IMR-90 (cell line): ENCODE data around the gene SPTB.

Source experiments
- CHD1 ChIP-seq: IDR thresholded peaks from 2 replicates; pipeline ENCODE4 v1.6.1; 2012; ENCODE audit warnings: low read depth, low read length, improper control_type of control experiment
- FOS ChIP-seq: fragments of 150-350 bp; IDR thresholded peaks from 2 replicates; pipeline ENCODE4 v1.6.1; 2016; ENCODE audit warnings: low read depth, low read length
- TF ChIP-seq, protein P1 (sequence below): conservative IDR thresholded peaks from 2 replicates; pipeline ENCODE4 v1.5.1; 2012; ENCODE audit warnings: mild to moderate bottlenecking, low read depth, low read length, improper control_type of control experiment

DNA sequence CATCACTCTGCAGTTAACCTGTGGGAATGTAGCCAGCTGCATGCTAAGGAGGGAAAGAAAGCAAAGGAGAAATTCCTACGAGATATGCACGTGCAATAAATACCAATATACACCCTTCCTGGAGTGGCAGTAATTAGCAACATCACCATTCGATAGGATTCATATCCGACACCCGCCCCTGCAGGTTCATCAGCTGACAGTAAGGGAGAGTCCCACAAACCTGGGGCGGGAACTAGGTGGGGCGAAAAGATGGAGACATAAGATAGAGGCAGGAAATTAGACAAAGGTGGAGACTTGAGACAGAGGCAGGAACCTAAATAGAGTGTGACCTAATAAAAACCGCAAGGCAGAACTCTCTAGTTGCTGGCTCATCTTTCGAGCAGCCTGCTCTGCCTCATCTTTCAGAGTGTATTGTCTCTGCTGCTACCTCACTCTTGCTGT lies 123.9 kb downstream of the SPTB start:
- TF ChIP-seq CHD1 (no peak), FOS (no peak)
- TF ChIP-seq, protein P1, sequence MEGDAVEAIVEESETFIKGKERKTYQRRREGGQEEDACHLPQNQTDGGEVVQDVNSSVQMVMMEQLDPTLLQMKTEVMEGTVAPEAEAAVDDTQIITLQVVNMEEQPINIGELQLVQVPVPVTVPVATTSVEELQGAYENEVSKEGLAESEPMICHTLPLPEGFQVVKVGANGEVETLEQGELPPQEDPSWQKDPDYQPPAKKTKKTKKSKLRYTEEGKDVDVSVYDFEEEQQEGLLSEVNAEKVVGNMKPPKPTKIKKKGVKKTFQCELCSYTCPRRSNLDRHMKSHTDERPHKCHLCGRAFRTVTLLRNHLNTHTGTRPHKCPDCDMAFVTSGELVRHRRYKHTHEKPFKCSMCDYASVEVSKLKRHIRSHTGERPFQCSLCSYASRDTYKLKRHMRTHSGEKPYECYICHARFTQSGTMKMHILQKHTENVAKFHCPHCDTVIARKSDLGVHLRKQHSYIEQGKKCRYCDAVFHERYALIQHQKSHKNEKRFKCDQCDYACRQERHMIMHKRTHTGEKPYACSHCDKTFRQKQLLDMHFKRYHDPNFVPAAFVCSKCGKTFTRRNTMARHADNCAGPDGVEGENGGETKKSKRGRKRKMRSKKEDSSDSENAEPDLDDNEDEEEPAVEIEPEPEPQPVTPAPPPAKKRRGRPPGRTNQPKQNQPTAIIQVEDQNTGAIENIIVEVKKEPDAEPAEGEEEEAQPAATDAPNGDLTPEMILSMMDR: no peak
